Peyer's patch (tissue), 4 donors: ENCODE data around the gene ACTR1A.

Source experiments
- POLR2A ChIP-seq, 2 donors: fragments of 450-650 bp; IDR thresholded peaks; one replicate each; pipeline ENCODE4 v1.5.1; 2017; ENCODE audit warnings: antibody characterized with exemption in 2 of 2, mild to moderate bottlenecking in 2 of 2, moderate library complexity in 2 of 2
- TF ChIP-seq, protein P1 (sequence below), 6 experiments: fragments of 450-650 bp in 4 of 6; fragments of 200-600 bp in 2 of 6; sonication (generic) in 1 of 6; IDR thresholded peaks; one replicate each; pipeline ENCODE4 v1.5.1; 2017 to 2019; ENCODE audit warnings: antibody characterized with exemption in 6 of 6, mild to moderate bottlenecking in 3 of 6, moderate library complexity in 1 of 6

DNA sequence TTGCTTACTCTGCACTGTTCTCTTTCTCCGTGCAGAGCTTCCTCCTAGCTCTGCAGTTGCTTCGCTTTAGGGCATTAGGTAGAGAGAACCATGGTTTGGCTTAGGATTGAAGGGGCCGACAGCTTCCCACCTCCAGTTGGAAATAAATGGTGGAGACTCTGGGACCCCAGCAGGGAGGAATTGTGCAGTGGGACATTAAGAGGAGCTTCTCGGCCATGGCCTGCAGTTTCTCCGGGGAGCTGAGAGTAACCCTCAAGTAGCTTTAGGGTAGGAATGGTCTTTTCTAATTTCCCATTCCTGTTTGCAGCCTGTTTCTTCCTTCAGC lies 2.4 kb upstream of the ACTR1A start:
- TF ChIP-seq, protein P1, sequence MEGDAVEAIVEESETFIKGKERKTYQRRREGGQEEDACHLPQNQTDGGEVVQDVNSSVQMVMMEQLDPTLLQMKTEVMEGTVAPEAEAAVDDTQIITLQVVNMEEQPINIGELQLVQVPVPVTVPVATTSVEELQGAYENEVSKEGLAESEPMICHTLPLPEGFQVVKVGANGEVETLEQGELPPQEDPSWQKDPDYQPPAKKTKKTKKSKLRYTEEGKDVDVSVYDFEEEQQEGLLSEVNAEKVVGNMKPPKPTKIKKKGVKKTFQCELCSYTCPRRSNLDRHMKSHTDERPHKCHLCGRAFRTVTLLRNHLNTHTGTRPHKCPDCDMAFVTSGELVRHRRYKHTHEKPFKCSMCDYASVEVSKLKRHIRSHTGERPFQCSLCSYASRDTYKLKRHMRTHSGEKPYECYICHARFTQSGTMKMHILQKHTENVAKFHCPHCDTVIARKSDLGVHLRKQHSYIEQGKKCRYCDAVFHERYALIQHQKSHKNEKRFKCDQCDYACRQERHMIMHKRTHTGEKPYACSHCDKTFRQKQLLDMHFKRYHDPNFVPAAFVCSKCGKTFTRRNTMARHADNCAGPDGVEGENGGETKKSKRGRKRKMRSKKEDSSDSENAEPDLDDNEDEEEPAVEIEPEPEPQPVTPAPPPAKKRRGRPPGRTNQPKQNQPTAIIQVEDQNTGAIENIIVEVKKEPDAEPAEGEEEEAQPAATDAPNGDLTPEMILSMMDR (IDR thresholded peaks at IDR 0.05) = no peak
- no peak for TF ChIP-seq POLR2A (IDR thresholded peaks at IDR 0.05)
